B cell (primary cell): Measurements from ENCODE around the gene LIME1. TPM values are rescaled to one million over a fixed set of nuclear protein-coding genes. Genes with fewer than 3 reads are reported as not detected.

ENCODE experiments used
- ATAC-seq: fragments of 200-7000 bp; cut with Tn5 transposase; one replicate; pipeline ENCODE4 v1.10.0; 2021; ENCODE audit warnings: low read depth, mild to moderate bottlenecking, moderate number of reproducible peaks, moderate library complexity
- CTCF ChIA-PET: fragments of 350-600 bp; sonication (Branson Sonifier 250); formaldehyde crosslinking; loops from one replicate; lab custom pipeline; 2021; ENCODE audit warnings: antibody characterized with exemption, inconsistent platforms; lab: Charles Lee
- POLR2A ChIA-PET: fragments of 350-600 bp; sonication (Branson Sonifier 250); formaldehyde crosslinking; loops from one replicate; lab custom pipeline; 2021; ENCODE audit warnings: antibody characterized with exemption; lab: Charles Lee
- DNase-seq: peaks from one replicate; pipeline ENCODE4 v3.0.0; 2013
- H2AFZ ChIP-seq: 2 replicates; pipeline ENCODE4 v1.6.1; 2012; ENCODE audit warnings: mild to moderate bottlenecking, low read depth, low read length; ENCODE audit not compliant: insufficient read depth, poor library complexity, severe bottlenecking
- H3K27ac ChIP-seq, 2 donors: 1 replicate in 1 of 2; 2 replicates in 1 of 2; pipeline ENCODE4 v1.5.1; 2012 to 2013; ENCODE audit warnings: low read length in 2 of 2, mild to moderate bottlenecking in 2 of 2, moderate library complexity in 1 of 2
- H3K27me3 ChIP-seq, 4 experiments: fragments of 200-600 bp in 1 of 4; sonication (generic) in 1 of 4; replicated peaks in 1 of 4; 1 replicate in 2 of 4; 2 replicates in 2 of 4; pipeline versions ENCODE4 v1.6.1 to v1.7.0; 2013 to 2016; ENCODE audit warnings: low read length in 3 of 4, mild to moderate bottlenecking in 2 of 4, mixed read lengths in 1 of 4, moderate library complexity in 1 of 4; ENCODE audit not compliant: insufficient read depth in 4 of 4, control insufficient read depth in 3 of 4; ENCODE audit errors: control extremely low read depth in 1 of 4
- H3K36me3 ChIP-seq, 2 experiments: replicated peaks in 1 of 2; 1 replicate in 1 of 2; 2 replicates in 1 of 2; pipeline versions ENCODE4 v1.6.1 to v1.7.1; 2013; ENCODE audit warnings: low read length in 1 of 2; ENCODE audit not compliant: insufficient read depth in 2 of 2, control insufficient read depth in 1 of 2; ENCODE audit errors: control extremely low read depth in 1 of 2, extremely low read depth in 1 of 2
- H3K4me1 ChIP-seq, 2 donors: fragments of 200-600 bp in 1 of 2; sonication (generic) in 1 of 2; 1 replicate in 1 of 2; 2 replicates in 1 of 2; pipeline versions ENCODE4 v1.5.1 to v1.6.1; 2013 to 2017; ENCODE audit warnings: low read length in 2 of 2; ENCODE audit not compliant: control insufficient read depth in 2 of 2, insufficient read depth in 2 of 2
- H3K4me2 ChIP-seq: replicated peaks from 2 replicates; pipeline ENCODE3; 2012; ENCODE audit warnings: mild to moderate bottlenecking, low read depth, low read length; ENCODE audit not compliant: poor library complexity, severe bottlenecking
- H3K4me3 ChIP-seq, 5 experiments: fragments of 200-600 bp in 1 of 5; sonication (generic) in 1 of 5; 1 replicate in 3 of 5; 2 replicates in 2 of 5; pipeline versions ENCODE4 v1.5.1 to v1.7.0; 2011 to 2016; ENCODE audit warnings: low read length in 4 of 5, mild to moderate bottlenecking in 4 of 5, low read depth in 2 of 5, control low read depth in 1 of 5, moderate library complexity in 1 of 5; ENCODE audit not compliant: insufficient read depth in 1 of 5; ENCODE audit errors: control extremely low read depth in 1 of 5, extremely low read depth in 1 of 5
- H3K79me2 ChIP-seq: fragments of 200-600 bp; sonication (generic); one replicate; pipeline ENCODE4 v1.6.0; 2016; ENCODE audit warnings: low read length; ENCODE audit not compliant: control insufficient read depth, insufficient read depth
- H3K9ac ChIP-seq: fragments of 200-600 bp; sonication (generic); 2 replicates; pipeline ENCODE4 v1.6.1; 2017; ENCODE audit warnings: mild to moderate bottlenecking, low read length, moderate library complexity
- H3K9me3 ChIP-seq, 3 donors: one replicate each; pipeline versions ENCODE4 v1.6.1 to v1.7.1; 2013; ENCODE audit warnings: low read length in 2 of 3; ENCODE audit not compliant: control insufficient read depth in 2 of 3, insufficient read depth in 1 of 3; ENCODE audit errors: control extremely low read depth in 1 of 3
- H4K20me1 ChIP-seq: 2 replicates; pipeline ENCODE4 v1.6.0; 2012; ENCODE audit warnings: mild to moderate bottlenecking, low read length; ENCODE audit not compliant: insufficient read depth, control insufficient read depth, poor library complexity, severe bottlenecking
- H3K27ac Mint-ChIP-seq: one replicate; pipeline ENCODE4 v1.8.0; 2021; ENCODE audit warnings: mixed read lengths
- H3K27me3 Mint-ChIP-seq: one replicate; pipeline ENCODE4 v1.8.0; 2021; ENCODE audit warnings: mixed read lengths
- H3K4me1 Mint-ChIP-seq: one replicate; pipeline ENCODE4 v1.8.0; 2021; ENCODE audit warnings: mixed read lengths
- H3K4me3 Mint-ChIP-seq: one replicate; pipeline ENCODE4 v1.8.0; 2021; ENCODE audit warnings: mixed read lengths
- H3K9me3 Mint-ChIP-seq: one replicate; pipeline ENCODE4 v1.8.0; 2022; ENCODE audit warnings: mixed read lengths; ENCODE audit not compliant: insufficient read depth
- EZH2 ChIP-seq: IDR thresholded peaks from 2 replicates; pipeline ENCODE4 v1.6.1; 2012; ENCODE audit warnings: borderline replicate concordance, low read depth, mild to moderate bottlenecking, moderate library complexity, low read length; ENCODE audit not compliant: insufficient read depth, poor library complexity, severe bottlenecking
- WGBS: methylation state at CpG from one replicate; pipeline ENCODE4 v1.1.5; 2013; ENCODE audit warnings: missing lambda C conversion rate; ENCODE audit not compliant: insufficient coverage; 5-methylcytosine and 5-hydroxymethylcytosine counted together
- intact Hi-C: fragments of 100-400 bp; cut with micrococcal nuclease; formaldehyde crosslinking; loops from one replicate; pipeline ENCODE4 v1.10.0; 2022
- polyA plus RNA-seq: library from polyadenylated mRNA; depleted of rRNA; stranded (reverse); fragments of >200 nt; gene quantifications from 2 replicates; pipeline ENCODE4 v1.2.3, GENCODE V29; 2012
- total RNA-seq, 2 donors: library from RNA; stranded (reverse); fragments of 120-200 nt in 1 of 2; gene quantifications; 1 replicate in 1 of 2; 2 replicates in 1 of 2; pipeline versions ENCODE4 v1.2.3 to v1.2.4, GENCODE V29; 2013 to 2022
- TF ChIP-seq, protein P1 (sequence below): fragments of 200-600 bp; IDR thresholded peaks from one replicate; pipeline ENCODE4 v1.8.0; 2022; ENCODE audit warnings: antibody characterized with exemption, mild to moderate bottlenecking

The LIME1 gene
- total and polyA plus RNA-seq, 2 donors (not counting 1 experiment from before 2014, with no cell fraction given), result 14.5 to 95.2 TPM

- Histone ChIP-seq H4K20me1 (no peaks in the 10 kb centered on the region), H3K79me2 (no peaks in the 10 kb centered on the region), H3K4me3 (no peak overlapping the region), H3K4me2 (no peak overlapping the region), H3K9me3 (peaks cover 0 to 3% (median 0%) of the 10 kb centered on the region in 3 donors), H2AFZ (no peak overlapping the region), H3K4me1 (no peaks in the 10 kb centered on the region), H3K27me3 (no peaks in the 10 kb centered on the region), H3K9ac (no peak overlapping the region), H3K27ac (no peak overlapping the region), H3K36me3 (no peaks in the 10 kb centered on the region)
- no peak overlapping the region for H3K4me3 Mint-ChIP-seq
- POLR2A ChIA-PET, result no interaction called here
- 81% methylated on average over 39 of the region's 45 CpGs for WGBS
- DNase-seq (no peak), ATAC-seq (no peak)
- no peak for TF ChIP-seq EZH2
- TF ChIP-seq, protein P1, sequence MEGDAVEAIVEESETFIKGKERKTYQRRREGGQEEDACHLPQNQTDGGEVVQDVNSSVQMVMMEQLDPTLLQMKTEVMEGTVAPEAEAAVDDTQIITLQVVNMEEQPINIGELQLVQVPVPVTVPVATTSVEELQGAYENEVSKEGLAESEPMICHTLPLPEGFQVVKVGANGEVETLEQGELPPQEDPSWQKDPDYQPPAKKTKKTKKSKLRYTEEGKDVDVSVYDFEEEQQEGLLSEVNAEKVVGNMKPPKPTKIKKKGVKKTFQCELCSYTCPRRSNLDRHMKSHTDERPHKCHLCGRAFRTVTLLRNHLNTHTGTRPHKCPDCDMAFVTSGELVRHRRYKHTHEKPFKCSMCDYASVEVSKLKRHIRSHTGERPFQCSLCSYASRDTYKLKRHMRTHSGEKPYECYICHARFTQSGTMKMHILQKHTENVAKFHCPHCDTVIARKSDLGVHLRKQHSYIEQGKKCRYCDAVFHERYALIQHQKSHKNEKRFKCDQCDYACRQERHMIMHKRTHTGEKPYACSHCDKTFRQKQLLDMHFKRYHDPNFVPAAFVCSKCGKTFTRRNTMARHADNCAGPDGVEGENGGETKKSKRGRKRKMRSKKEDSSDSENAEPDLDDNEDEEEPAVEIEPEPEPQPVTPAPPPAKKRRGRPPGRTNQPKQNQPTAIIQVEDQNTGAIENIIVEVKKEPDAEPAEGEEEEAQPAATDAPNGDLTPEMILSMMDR, result no peak
- no peaks in the 10 kb centered on the region for H3K4me1 Mint-ChIP-seq
- H3K27me3 Mint-ChIP-seq, result no peaks in the 10 kb centered on the region
- CTCF ChIA-PET, result no interaction called here
- intact Hi-C loops, result no loop called here
- H3K9me3 Mint-ChIP-seq, result no peaks in the 10 kb centered on the region
- H3K27ac Mint-ChIP-seq, result no peak overlapping the region
Observed at GRCh38 chr20:63751471-63752271, 15.2 kb downstream of the LIME1 start.

- no peaks in the 10 kb centered on the region for H3K4me1 Mint-ChIP-seq
- H3K27ac Mint-ChIP-seq, result no peak overlapping the region
- no peak overlapping the region for H3K27ac ChIP-seq
- no peak overlapping the region for H2AFZ ChIP-seq
- no peaks in the 10 kb centered on the region for H3K79me2 ChIP-seq
- H4K20me1 ChIP-seq, result no peaks in the 10 kb centered on the region
- intact Hi-C loops, result no loop called here
- H3K27me3 ChIP-seq, result no peaks in the 10 kb centered on the region
- no peak for ATAC-seq
- no peaks in the 10 kb centered on the region for H3K27me3 Mint-ChIP-seq
- H3K9me3 ChIP-seq, result peaks cover 0 to 3% (median 0%) of the 10 kb centered on the region in 3 donors
- H3K9ac ChIP-seq, result no peak overlapping the region
- POLR2A ChIA-PET, result no interaction called here
- TF ChIP-seq EZH2, result no peak
- TF ChIP-seq, protein P1, result no peak
- CTCF ChIA-PET, result no interaction called here
- no peak overlapping the region for H3K4me3 ChIP-seq
- WGBS, result 93% methylated on average over 47 of the region's 50 CpGs
- H3K4me2 ChIP-seq, result no peak overlapping the region
- H3K36me3 ChIP-seq, result no peaks in the 10 kb centered on the region
- H3K4me1 ChIP-seq, result no peaks in the 10 kb centered on the region
- no peak for DNase-seq
- H3K9me3 Mint-ChIP-seq, result no peaks in the 10 kb centered on the region
- no peak overlapping the region for H3K4me3 Mint-ChIP-seq
Observed at GRCh38 chr20:63752411-63753101, 16.1 kb downstream of the LIME1 start.
